WTC11 (cell line): Measurements from ENCODE around the gene INPP4A. TPM values are rescaled to one million over a fixed set of nuclear protein-coding genes. Genes with fewer than 3 reads are reported as not detected.

Experiments used
- ATAC-seq: fragments of 200-7000 bp; cut with Tn5 transposase; 2 replicates; pipeline ENCODE4 v1.10.0; 2021; ENCODE audit warnings: mild to moderate bottlenecking, moderate library complexity
- CTCF ChIA-PET: fragments of 300-600 bp; sonication (Branson Sonifier 250); formaldehyde crosslinking; loops from one replicate; lab custom pipeline; 2021; ENCODE audit warnings: antibody characterized with exemption; lab: Charles Lee
- POLR2A ChIA-PET: fragments of 350-600 bp; sonication (Branson Sonifier 250); formaldehyde crosslinking; loops from one replicate; lab custom pipeline; 2021; ENCODE audit warnings: antibody characterized with exemption; lab: Charles Lee
- DNase-seq: peaks from one replicate; pipeline ENCODE4 v3.0.0; 2021; ENCODE audit warnings: low spot score
- H3K27ac Mint-ChIP-seq: 2 replicates; pipeline ENCODE4 v1.8.0; 2021; ENCODE audit warnings: mixed read lengths
- H3K27me3 Mint-ChIP-seq: 2 replicates; pipeline ENCODE4 v1.8.0; 2021; ENCODE audit warnings: low read depth, mild to moderate bottlenecking, moderate library complexity, mixed read lengths
- H3K36me3 Mint-ChIP-seq: 2 replicates; pipeline ENCODE4 v1.8.0; 2021; ENCODE audit warnings: mixed read lengths
- H3K4me1 Mint-ChIP-seq: 2 replicates; pipeline ENCODE4 v1.8.0; 2022; ENCODE audit warnings: mixed read lengths
- H3K4me3 Mint-ChIP-seq: 2 replicates; pipeline ENCODE4 v1.8.0; 2021; ENCODE audit warnings: mild to moderate bottlenecking, moderate library complexity, mixed read lengths
- H3K9me3 Mint-ChIP-seq: 2 replicates; pipeline ENCODE4 v1.8.0; 2021; ENCODE audit warnings: mixed read lengths
- AFF4 ChIP-seq: sonication (generic); formaldehyde crosslinking; IDR thresholded peaks from 2 replicates; pipeline ENCODE4 v1.8.1; 2023; ENCODE audit warnings: mild to moderate bottlenecking, missing genetic modification reagents, borderline replicate concordance
- CBFB ChIP-seq: sonication (generic); formaldehyde crosslinking; IDR thresholded peaks from 2 replicates; pipeline ENCODE4 v1.8.1; 2022; ENCODE audit warnings: mild to moderate bottlenecking, low read depth, missing genetic modification reagents
- CTCF ChIP-seq: fragments of 200-600 bp; IDR thresholded peaks from 2 replicates; pipeline ENCODE4 v1.8.0; 2022; ENCODE audit warnings: antibody characterized with exemption
- FOXK1 ChIP-seq: sonication (generic); formaldehyde crosslinking; IDR thresholded peaks from 2 replicates; pipeline ENCODE4 v1.8.0; 2022; ENCODE audit warnings: mild to moderate bottlenecking, moderate library complexity, missing genetic modification reagents
- IRF1 ChIP-seq: sonication (generic); formaldehyde crosslinking; IDR thresholded peaks from 2 replicates; pipeline ENCODE4 v1.8.0; 2023; ENCODE audit warnings: missing genetic modification reagents
- MAX ChIP-seq: sonication (generic); formaldehyde crosslinking; IDR thresholded peaks from 2 replicates; pipeline ENCODE4 v1.8.0; 2022; ENCODE audit warnings: mild to moderate bottlenecking, missing genetic modification reagents
- MLX ChIP-seq: sonication (generic); formaldehyde crosslinking; IDR thresholded peaks from 2 replicates; pipeline ENCODE4 v1.8.1; 2023; ENCODE audit warnings: mild to moderate bottlenecking, missing genetic modification reagents, moderate library complexity
- NR1H2 ChIP-seq: sonication (generic); formaldehyde crosslinking; IDR thresholded peaks from 2 replicates; pipeline ENCODE4 v1.9.0; 2021; ENCODE audit warnings: mild to moderate bottlenecking, moderate library complexity, missing genetic modification reagents
- ZBTB21 ChIP-seq: sonication (generic); formaldehyde crosslinking; IDR thresholded peaks from 2 replicates; pipeline ENCODE4 v1.8.1; 2023; ENCODE audit warnings: mild to moderate bottlenecking, missing genetic modification reagents, borderline replicate concordance
- ZNF281 ChIP-seq: sonication (generic); formaldehyde crosslinking; IDR thresholded peaks from 2 replicates; pipeline ENCODE4 v1.8.0; 2023; ENCODE audit warnings: mild to moderate bottlenecking, missing genetic modification reagents
- ZNF425 ChIP-seq: fragments of 250-450 bp; sonication (Bioruptor Pico); conservative IDR thresholded peaks from 2 replicates; pipeline ENCODE4 v1.9.0; 2021; ENCODE audit warnings: mild to moderate bottlenecking
- ZNF512 ChIP-seq: sonication (generic); formaldehyde crosslinking; IDR thresholded peaks from 2 replicates; pipeline ENCODE4 v1.8.1; 2022; ENCODE audit warnings: missing genetic modification reagents, borderline replicate concordance
- ZSCAN18 ChIP-seq: fragments of 250-450 bp; sonication (Bioruptor Pico); IDR thresholded peaks from 2 replicates; pipeline ENCODE4 v2.1.2; 2022; ENCODE audit warnings: mild to moderate bottlenecking, moderate library complexity
- total RNA-seq: library from RNA; stranded (reverse); gene quantifications from 3 replicates; pipeline ENCODE4 v1.2.3, GENCODE V29; 2021

The INPP4A gene
- total RNA-seq, 1 experiment from 2014 or later, result 38.3 TPM

GRCh38 chr2:98460573-98461497, 16.2 kb downstream of the INPP4A start:
- ATAC-seq (no peak), DNase-seq (no peak)
- Mint-ChIP-seq H3K4me1 (peaks cover 59% of the 10 kb centered on the region), H3K27me3 (no peaks in the 10 kb centered on the region), H3K36me3 (peaks cover 1% of the 10 kb centered on the region; the same call in 1 of the 2 replicates), H3K27ac (peak overlapping the region; percentile 88), H3K4me3 (no peak overlapping the region), H3K9me3 (no peaks in the 10 kb centered on the region)
- ChIA-PET POLR2A (interaction anchor here (1.0 kb wide), 1 partner anchor 10 kb away, joined by 4 read pairs; no protein-coding TSS in a partner anchor), CTCF (no interaction called here)
- TF ChIP-seq FOXK1 (CRISPR knock-in tag) (no peak), MLX (CRISPR knock-in tag) (no peak), ZNF425 (CRISPR knock-in tag) (no peak), ZBTB21 (CRISPR knock-in tag) (no peak), CBFB (CRISPR knock-in tag) (no peak), MAX (CRISPR knock-in tag) (no peak), IRF1 (CRISPR knock-in tag) (no peak), AFF4 (CRISPR knock-in tag) (no peak), ZNF512 (CRISPR knock-in tag) (no peak), NR1H2 (CRISPR knock-in tag) (no peak), ZNF281 (CRISPR knock-in tag) (no peak), CTCF (no peak), ZSCAN18 (CRISPR knock-in tag) (no peak)
